Measurements from ENCODE around the gene VWA5B2.

GRCh38 chr3:184250167-184250828 is 20.9 kb downstream of the VWA5B2 start:
- peak; percentile 91 for TF ChIP-seq CTCF (IDR thresholded peaks at IDR 0.05)
- TF ChIP-seq ZFX (IDR thresholded peaks at IDR 0.05; ENCODE audit: borderline replicate concordance), result no peak
